AG04450 (cell line): Measurements from ENCODE around the gene CFL2. TPM values are rescaled to one million over a fixed set of nuclear protein-coding genes. Genes with fewer than 3 reads are reported as not detected.
"Not testable (repeated sequence)": the region's sequence is repeated elsewhere in the genome, so short reads cannot be mapped to it uniquely, and the experiment has no call there.

ENCODE experiments used
- CTCF ChIA-PET: fragments of 300-600, 350-600 bp; formaldehyde crosslinking; extraction: SDS; loops from one replicate; lab custom pipeline; 2022; ENCODE audit warnings: antibody characterized with exemption, inconsistent platforms; lab: Charles Lee
- POLR2A ChIA-PET: fragments of 350-600 bp; formaldehyde crosslinking; extraction: SDS; loops from one replicate; lab custom pipeline; 2021; ENCODE audit warnings: antibody characterized with exemption, inconsistent platforms; lab: Yijun Ruan, JAX
- DNase-seq: peaks from one replicate; pipeline ENCODE4 v3.0.0-alpha.2; 2011; ENCODE audit warnings: low read depth, low spot score
- H3K27ac ChIP-seq: one replicate; pipeline ENCODE4 v1.5.1; 2012; ENCODE audit warnings: low read depth, low read length, control low read depth
- H3K27me3 ChIP-seq: one replicate; pipeline ENCODE4 v1.6.0; 2012; ENCODE audit warnings: low read length; ENCODE audit not compliant: control insufficient read depth, insufficient read depth
- H3K4me3 ChIP-seq: 2 replicates; pipeline ENCODE4 v1.5.1; 2011; ENCODE audit warnings: mild to moderate bottlenecking, low read depth, low read length, control low read depth
- H3K9me3 ChIP-seq: 2 replicates; pipeline ENCODE4 v1.5.1; 2012; ENCODE audit warnings: low read length; ENCODE audit not compliant: control insufficient read depth, insufficient read depth
- CTCF ChIP-seq: IDR thresholded peaks from 2 replicates; pipeline ENCODE4 v1.5.1; 2011; ENCODE audit warnings: low read depth, low read length, control low read depth, inconsistent platforms
- polyA plus RNA-seq: library from polyadenylated mRNA; depleted of rRNA; stranded (reverse); fragments of >200 nt; gene quantifications from 2 replicates; pipeline ENCODE4 v1.2.3, GENCODE V29; 2011

CFL2 gene
- polyA plus RNA-seq, 1 experiment = 229 TPM

- CTCF ChIA-PET = interaction anchor here (2.3 kb wide), 1 partner anchor 27 kb away, joined by 17 read pairs; no protein-coding TSS in a partner anchor
These were observed 35.0 kb upstream of the CFL2 start for GRCh38 chr14:34749408-34749807.

GRCh38 chr14:34742270-34743115 lies 28.1 kb upstream of the CFL2 start:
- no peaks in the 10 kb centered on the region for H3K9me3 ChIP-seq
- DNase-seq = no peak
- TF ChIP-seq CTCF = no peak
- no peak overlapping the region for H3K27ac ChIP-seq
- H3K27me3 ChIP-seq = no peaks in the 10 kb centered on the region
- ChIA-PET CTCF (interaction anchor here (0.5 to 2.0 kb wide), 3 partner anchors 20 to 103 kb away, joined by 3 to 10 read pairs (median 4); no protein-coding TSS in a partner anchor), POLR2A (no interaction called here)
- H3K4me3 ChIP-seq = no peak overlapping the region

More at GRCh38 chr14:34749408-34749807, 35.0 kb upstream of the CFL2 start:
- no peak for DNase-seq
- Histone ChIP-seq H3K4me3 (no peak overlapping the region), H3K27me3 (no peaks in the 10 kb centered on the region), H3K27ac (no peak overlapping the region), H3K9me3 (no peaks in the 10 kb centered on the region)
- TF ChIP-seq CTCF = no peak
- POLR2A ChIA-PET = no interaction called here

- Histone ChIP-seq H3K4me3 (no peak overlapping the region), H3K27me3 (no peaks in the 10 kb centered on the region), H3K27ac (no peak overlapping the region), H3K9me3 (no peaks in the 10 kb centered on the region)
- TF ChIP-seq CTCF = no peak
- ChIA-PET POLR2A (no interaction called here), CTCF (interaction anchor here (2.0 kb wide), 1 partner anchor 19 kb away, joined by 10 read pairs; no protein-coding TSS in a partner anchor)
- no peak for DNase-seq
These were observed 27.4 kb upstream of the CFL2 start for GRCh38 chr14:34741840-34742239.

- H3K27me3 ChIP-seq, CTCF ChIA-PET, H3K4me3 ChIP-seq, H3K27ac ChIP-seq, POLR2A ChIA-PET, H3K9me3 ChIP-seq: not testable (repeated sequence)
- DNase-seq = peak; percentile 18
These were observed 25.7 kb upstream of the CFL2 start for GRCh38 chr14:34740139-34740538.

- DNase-seq, H3K9me3 ChIP-seq, POLR2A ChIA-PET, H3K27ac ChIP-seq, H3K4me3 ChIP-seq, H3K27me3 ChIP-seq, CTCF ChIA-PET: not testable (repeated sequence)
These were observed 22.7 kb upstream of the CFL2 start for GRCh38 chr14:34737079-34737478.

GRCh38 chr14:34733245-34733644 lies 18.9 kb upstream of the CFL2 start:
- TF ChIP-seq CTCF = no peak
- ChIA-PET CTCF (interaction anchor here (0.6 to 2.6 kb wide), 4 partner anchors 9 to 81 kb away, joined by 3 to 26 read pairs (median 6); no protein-coding TSS in a partner anchor), POLR2A (interaction anchor here (0.5 to 0.8 kb wide), 6 partner anchors 11 to 134 kb away, joined by 3 to 5 read pairs (median 4); no protein-coding TSS in a partner anchor)
- no peaks in the 10 kb centered on the region for H3K9me3 ChIP-seq
- H3K27ac ChIP-seq = no peak overlapping the region
- H3K4me3 ChIP-seq = no peak overlapping the region
- no peaks in the 10 kb centered on the region for H3K27me3 ChIP-seq
- no peak for DNase-seq
